Thyroid gland (tissue), 4 donors: ENCODE results near the gene SESN3. TPM values are rescaled to one million over a fixed set of nuclear protein-coding genes. Genes with fewer than 3 reads are reported as not detected.

Source experiments
- DNase-seq, 2 donors: peaks; one replicate each; pipeline ENCODE4 v3.0.0-alpha.2; 2019
- H3K27ac ChIP-seq, 3 donors: fragments of 200-600 bp; sonication (generic); 1 replicate in 2 of 3; 2 replicates in 1 of 3; pipeline ENCODE4 v1.5.1; 2016 to 2019; ENCODE audit warnings: mild to moderate bottlenecking in 1 of 3, moderate library complexity in 1 of 3
- H3K27me3 ChIP-seq: fragments of 200-600 bp; sonication (generic); one replicate; pipeline ENCODE4 v1.5.1; 2019
- H3K36me3 ChIP-seq, 2 donors: fragments of 200-600 bp; sonication (generic); one replicate each; pipeline ENCODE4 v1.5.1; 2016 to 2019
- H3K4me1 ChIP-seq, 2 donors: fragments of 200-600 bp; sonication (generic); one replicate each; pipeline ENCODE4 v1.5.1; 2017 to 2019
- H3K4me3 ChIP-seq, 3 donors: fragments of 200-600 bp; sonication (generic); replicated peaks in 1 of 3; 1 replicate in 2 of 3; 2 replicates in 1 of 3; pipeline ENCODE4 v1.5.1; 2016; ENCODE audit warnings: mild to moderate bottlenecking in 1 of 3
- H3K9me3 ChIP-seq: fragments of 200-600 bp; sonication (generic); one replicate; pipeline ENCODE4 v1.5.1; 2017
- CTCF ChIP-seq, 6 experiments: fragments of 200-600 bp in 3 of 6; fragments of 450-650 bp in 3 of 6; sonication (generic) in 3 of 6; IDR thresholded peaks; one replicate each; pipeline ENCODE4 v1.5.1; 2016 to 2019; ENCODE audit warnings: antibody characterized with exemption in 6 of 6, mild to moderate bottlenecking in 2 of 6, inconsistent platforms in 1 of 6, moderate library complexity in 1 of 6
- POLR2A ChIP-seq, 2 donors: fragments of 450-650 bp; IDR thresholded peaks; one replicate each; pipeline ENCODE4 v1.6.1; 2017; ENCODE audit warnings: antibody characterized with exemption in 2 of 2, mild to moderate bottlenecking in 2 of 2, moderate library complexity in 1 of 2
- WGBS, 2 donors: methylation state at CpG; one replicate each; pipeline ENCODE4 v1.1.5; 2017; 5-methylcytosine and 5-hydroxymethylcytosine counted together
- intact Hi-C: fragments of 100-400 bp; cut with DNase I; formaldehyde crosslinking; loops from one replicate; pipeline ENCODE4 v1.15.1; 2023
- total RNA-seq, 4 donors: library from RNA; depleted of rRNA; stranded (reverse); fragments of >200 nt; gene quantifications; one replicate each; pipeline ENCODE4 v1.2.3, GENCODE V29; 2016

SESN3 gene
- total RNA-seq, 4 donors from 2014 or later: 54.3 to 82.2 (median 71.8) TPM

GRCh38 chr11:95154514-95154913 lies 76.5 kb downstream of the SESN3 start:
- Histone ChIP-seq H3K4me3 (no peak overlapping the region), H3K36me3 (no peaks in the 10 kb centered on the region), H3K4me1 (peaks cover 16 to 21% of the 10 kb centered on the region in 2 donors), H3K27ac (no peak overlapping the region), H3K9me3 (no peaks in the 10 kb centered on the region), H3K27me3 (no peaks in the 10 kb centered on the region)
- peak; percentile 57 to 68 for DNase-seq
- TF ChIP-seq CTCF (IDR thresholded peaks at IDR 0.05): peak in 4 of 6 experiments; percentile 38 to 79 (median 66)
- TF ChIP-seq POLR2A (IDR thresholded peaks at IDR 0.05): no peak
- intact Hi-C loops: loop anchor here (5.0 to 10.0 kb wide), 3 partner anchors 70 to 608 kb away; no protein-coding TSS in a partner anchor

- H3K9me3 ChIP-seq: no peaks in the 10 kb centered on the region
- H3K4me3 ChIP-seq: no peak overlapping the region
- H3K4me1 ChIP-seq: peaks cover 17 to 21% of the 10 kb centered on the region in 2 donors
- WGBS, 2 donors: 93 to 95% methylated on average over 1 of the region's 1 CpG
- DNase-seq: no peak
- H3K27ac ChIP-seq: no peak overlapping the region
- TF ChIP-seq CTCF (IDR thresholded peaks at IDR 0.05) (no peak), POLR2A (IDR thresholded peaks at IDR 0.05) (no peak)
- no peaks in the 10 kb centered on the region for H3K36me3 ChIP-seq
- intact Hi-C loops: loop anchor here (2.0 to 10.0 kb wide), 4 partner anchors 71 to 608 kb away; no protein-coding TSS in a partner anchor
- H3K27me3 ChIP-seq: no peaks in the 10 kb centered on the region
Measured at GRCh38 chr11:95153857-95154246, 77.2 kb downstream of the SESN3 start.

DNA sequence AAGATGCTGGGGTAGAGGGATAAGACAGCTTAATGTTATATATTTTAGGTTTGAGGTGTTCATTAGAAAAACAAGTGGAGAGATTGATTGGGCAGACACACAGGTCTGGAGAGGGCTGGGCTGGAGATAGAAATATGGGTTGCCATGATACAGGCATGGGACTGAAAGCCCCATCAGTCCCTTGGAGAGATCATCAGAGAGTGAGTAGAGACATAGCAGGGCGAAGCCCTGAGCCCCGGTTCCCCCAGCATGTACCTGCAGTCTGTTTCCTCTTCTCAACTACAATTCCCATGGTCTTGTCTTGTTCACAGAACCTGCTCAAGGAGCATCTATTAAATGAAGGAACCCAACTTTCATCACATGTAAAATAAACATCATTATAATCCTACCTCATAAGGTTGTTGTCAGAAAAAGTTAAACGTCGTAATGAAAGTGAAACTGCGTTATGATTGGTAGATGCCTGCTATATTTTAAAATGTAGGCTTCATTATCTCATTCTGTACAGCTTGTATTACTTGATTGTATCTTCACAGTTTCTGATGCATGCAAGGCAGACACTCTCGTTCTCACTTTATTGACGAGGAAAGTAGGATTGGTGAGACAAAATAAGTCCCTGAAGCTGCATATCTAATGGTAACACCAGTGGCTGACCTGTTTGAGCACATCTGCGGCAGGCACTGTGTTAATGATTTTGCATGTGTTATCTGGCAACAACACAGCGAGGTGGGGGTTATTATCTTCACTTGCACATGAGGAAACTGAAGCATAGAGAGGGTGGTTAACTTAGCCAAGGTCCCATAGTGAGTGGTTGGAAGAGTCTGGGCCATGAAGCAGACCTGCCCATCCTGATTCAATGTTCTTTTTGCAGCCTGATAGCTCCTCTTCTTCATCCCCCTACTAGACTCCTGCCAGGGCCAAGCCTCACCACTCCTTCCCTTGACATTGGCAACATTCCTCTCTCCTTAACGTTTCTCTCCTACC lies 77.8 kb downstream of the SESN3 start:
- no peaks in the 10 kb centered on the region for H3K36me3 ChIP-seq
- WGBS, 2 donors: 57 to 64% methylated on average over 10 of the region's 10 CpGs
- H3K27ac ChIP-seq: no peak overlapping the region
- H3K27me3 ChIP-seq: no peaks in the 10 kb centered on the region
- no peak overlapping the region for H3K4me3 ChIP-seq
- DNase-seq: no peak
- no peak for TF ChIP-seq POLR2A (IDR thresholded peaks at IDR 0.05)
- no peak for TF ChIP-seq CTCF (IDR thresholded peaks at IDR 0.05)
- intact Hi-C loops: loop anchor here (2.0 to 10.0 kb wide), 4 partner anchors 72 to 609 kb away; no protein-coding TSS in a partner anchor
- no peaks in the 10 kb centered on the region for H3K9me3 ChIP-seq
- H3K4me1 ChIP-seq: peaks cover 17 to 21% of the 10 kb centered on the region in 2 donors

DNA sequence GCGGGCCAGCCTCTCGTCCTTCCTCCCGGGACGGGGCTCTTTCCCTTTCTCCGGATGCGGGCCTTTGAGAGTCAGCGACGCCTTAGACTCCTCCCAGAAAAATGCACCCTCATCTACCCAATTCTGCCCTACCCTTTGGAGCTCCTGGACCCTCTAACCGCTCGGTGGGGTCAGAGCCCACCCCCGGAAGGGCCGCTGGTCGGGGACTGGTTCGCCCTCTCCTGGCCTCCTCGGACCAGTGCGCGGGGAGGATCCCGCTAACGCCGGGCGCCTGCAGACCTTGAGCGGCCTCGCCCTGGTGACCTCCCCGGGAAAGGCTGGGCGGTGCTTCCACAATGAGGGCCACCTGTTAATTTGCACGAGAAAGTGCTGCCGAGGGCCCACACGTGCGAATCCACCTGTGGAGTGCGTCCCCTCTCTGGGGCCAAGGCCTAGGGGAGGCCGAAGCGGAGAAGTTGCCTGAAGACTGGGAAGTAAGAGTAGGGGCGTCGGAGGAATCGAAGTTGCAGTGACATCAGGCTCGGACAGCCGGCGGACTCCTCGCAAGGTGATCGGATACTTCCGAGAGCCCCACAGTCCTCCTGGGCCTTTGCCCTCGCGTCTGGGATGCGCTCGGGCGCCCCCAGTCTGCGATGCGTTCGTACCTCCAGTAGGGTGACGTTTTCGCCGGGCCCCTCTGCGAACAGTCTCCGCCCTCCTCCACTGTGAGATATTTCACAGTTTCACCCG lies 79.9 kb downstream of the SESN3 start:
- 1 to 3% methylated on average over 35 to 41 of the region's 55 CpGs for WGBS, 2 donors
- DNase-seq: peak; percentile 93 to 94
- Histone ChIP-seq H3K4me3 (peak overlapping the region; percentile 40 to 60 (median 57)), H3K4me1 (peaks cover 7 to 12% of the 10 kb centered on the region in 2 donors), H3K27me3 (no peaks in the 10 kb centered on the region), H3K27ac (peak overlapping the region; percentile 91 to 97 (median 95)), H3K36me3 (no peaks in the 10 kb centered on the region), H3K9me3 (no peaks in the 10 kb centered on the region)
- intact Hi-C loops: loop anchor here (5.0 to 10.0 kb wide), 3 partner anchors 74 to 611 kb away; no protein-coding TSS in a partner anchor
- TF ChIP-seq POLR2A (IDR thresholded peaks at IDR 0.05) (peak; percentile 34 to 94), CTCF (IDR thresholded peaks at IDR 0.05) (peak; percentile 73 to 97 (median 88))
